ENCODE data around the gene TMEM176A.

DNA sequence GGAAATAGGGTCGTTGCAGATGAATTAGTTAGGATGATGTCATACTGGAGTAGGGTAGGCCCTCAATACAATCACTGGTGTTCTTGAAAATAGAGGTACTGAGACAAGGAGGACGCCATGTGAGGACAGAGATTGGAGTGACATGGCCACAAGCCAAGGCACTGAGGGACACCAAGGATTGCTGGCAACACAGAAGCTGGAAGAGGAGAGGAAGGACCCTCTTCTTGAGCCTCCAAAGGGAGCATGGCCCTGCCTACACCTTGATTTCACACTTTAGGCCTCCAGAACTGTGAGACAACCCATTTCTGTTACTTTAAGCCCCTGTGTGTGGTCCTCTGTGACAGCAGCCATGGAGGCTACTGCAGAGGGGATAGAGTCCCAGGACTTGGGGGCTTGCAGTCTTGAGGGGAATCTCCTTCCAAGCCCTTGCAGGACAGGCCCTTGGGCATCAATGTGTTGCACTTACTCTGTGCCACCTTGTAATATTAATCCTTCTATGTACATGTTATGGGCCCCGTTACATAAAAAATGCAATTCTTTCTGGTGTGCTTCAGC, 48.1 kb downstream of the TMEM176A start:
- TF ChIP-seq POLR2A (IDR thresholded peaks at IDR 0.05) (no peak), EP300 (IDR thresholded peaks at IDR 0.05) (no peak)
- TF ChIP-seq, protein P1, sequence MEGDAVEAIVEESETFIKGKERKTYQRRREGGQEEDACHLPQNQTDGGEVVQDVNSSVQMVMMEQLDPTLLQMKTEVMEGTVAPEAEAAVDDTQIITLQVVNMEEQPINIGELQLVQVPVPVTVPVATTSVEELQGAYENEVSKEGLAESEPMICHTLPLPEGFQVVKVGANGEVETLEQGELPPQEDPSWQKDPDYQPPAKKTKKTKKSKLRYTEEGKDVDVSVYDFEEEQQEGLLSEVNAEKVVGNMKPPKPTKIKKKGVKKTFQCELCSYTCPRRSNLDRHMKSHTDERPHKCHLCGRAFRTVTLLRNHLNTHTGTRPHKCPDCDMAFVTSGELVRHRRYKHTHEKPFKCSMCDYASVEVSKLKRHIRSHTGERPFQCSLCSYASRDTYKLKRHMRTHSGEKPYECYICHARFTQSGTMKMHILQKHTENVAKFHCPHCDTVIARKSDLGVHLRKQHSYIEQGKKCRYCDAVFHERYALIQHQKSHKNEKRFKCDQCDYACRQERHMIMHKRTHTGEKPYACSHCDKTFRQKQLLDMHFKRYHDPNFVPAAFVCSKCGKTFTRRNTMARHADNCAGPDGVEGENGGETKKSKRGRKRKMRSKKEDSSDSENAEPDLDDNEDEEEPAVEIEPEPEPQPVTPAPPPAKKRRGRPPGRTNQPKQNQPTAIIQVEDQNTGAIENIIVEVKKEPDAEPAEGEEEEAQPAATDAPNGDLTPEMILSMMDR (IDR thresholded peaks at IDR 0.05), result no peak
